Kidney glomerular epithelial cell (primary cell): Measurements from ENCODE around the gene PACS1.
A peak's percentile ranks its signal among the peaks of the same experiment; 100 is the strongest.

ENCODE experiments used
- DNase-seq: peaks from one replicate; lab custom pipeline; 2025; lab: John Stamatoyannopoulos, UW

The PACS1 gene

GRCh38 chr11:66050581-66051231 is 19.4 kb upstream of the PACS1 start:
- DNase-seq = no peak

- no peak for DNase-seq
Measured at GRCh38 chr11:66051371-66051765, 18.7 kb upstream of the PACS1 start.

- peak; percentile 93 for DNase-seq
Measured at GRCh38 chr11:66051766-66052663, 18.1 kb upstream of the PACS1 start, which contains the start of gene SF3B2. TSS of gene SF3B2 (plus strand) at chr11:66052364. CDS start at chr11:66052385, 21 bp downstream.

GRCh38 chr11:66052664-66052982 is 17.4 kb upstream of the PACS1 start:
- DNase-seq = no peak

- DNase-seq = no peak
Measured at GRCh38 chr11:66055021-66055420, 15.1 kb upstream of the PACS1 start.

GRCh38 chr11:66056501-66056900 is 13.6 kb upstream of the PACS1 start:
- no peak for DNase-seq

GRCh38 chr11:66059966-66060680 is 9.9 kb upstream of the PACS1 start:
- no peak for DNase-seq

- no peak for DNase-seq
Measured at GRCh38 chr11:66061268-66061667, 8.8 kb upstream of the PACS1 start.

- no peak for DNase-seq
Measured at GRCh38 chr11:66062408-66062807, 7.7 kb upstream of the PACS1 start.

GRCh38 chr11:66063900-66064299 is 6.2 kb upstream of the PACS1 start:
- DNase-seq = no peak

- no peak for DNase-seq
Measured at GRCh38 chr11:66064571-66064970, 5.5 kb upstream of the PACS1 start.

GRCh38 chr11:66066751-66067150 is 3.3 kb upstream of the PACS1 start:
- no peak for DNase-seq

- no peak for DNase-seq
Measured at GRCh38 chr11:66067640-66068039, 2.4 kb upstream of the PACS1 start.

GRCh38 chr11:66068154-66068821 is 1.8 kb upstream of the PACS1 start:
- DNase-seq = peak; percentile 28

- DNase-seq = peak; percentile 38
Measured at GRCh38 chr11:66068923-66069714, 953 bp upstream of the PACS1 start.

- DNase-seq = no peak
Measured at GRCh38 chr11:66070604-66071380, 720 bp downstream of the PACS1 start.

GRCh38 chr11:66071381-66071801 is 1.3 kb downstream of the PACS1 start:
- DNase-seq = no peak

GRCh38 chr11:66072081-66072480 is 2.0 kb downstream of the PACS1 start:
- DNase-seq = no peak

GRCh38 chr11:66072518-66072917 is 2.4 kb downstream of the PACS1 start:
- no peak for DNase-seq

GRCh38 chr11:66073669-66074068 is 3.6 kb downstream of the PACS1 start:
- DNase-seq = no peak

GRCh38 chr11:66075273-66075672 is 5.2 kb downstream of the PACS1 start:
- DNase-seq = no peak
